ENCODE data around the gene GPRIN3. TPM values are rescaled to one million over a fixed set of nuclear protein-coding genes. Genes with fewer than 3 reads are reported as not detected.

Gene GPRIN3
- polyA plus RNA-seq, 1 donor (not counting 4 experiments of a cell fraction or from before 2014, with no cell fraction given), result not detected

DNA sequence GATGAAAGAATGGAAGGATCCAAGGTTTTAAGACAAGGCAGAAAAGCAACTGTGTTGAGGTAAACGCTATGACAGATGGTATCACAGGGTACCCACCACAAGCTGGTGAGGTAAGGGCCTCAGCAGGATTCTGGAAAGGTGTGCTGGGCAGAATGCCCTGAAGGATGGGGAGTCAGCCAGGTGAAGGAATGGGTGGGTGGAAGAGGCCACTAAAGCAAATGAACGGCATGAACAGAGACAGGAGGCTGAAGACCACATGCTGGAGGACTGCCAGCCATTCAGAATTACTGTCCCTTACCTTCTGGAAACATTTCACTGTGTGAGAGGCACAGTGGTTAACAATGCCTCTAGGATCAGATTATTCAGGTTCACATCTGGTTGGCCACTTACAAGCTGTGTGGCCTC lies 23.6 kb downstream of the GPRIN3 start:
- H3K4me2 ChIP-seq (ENCODE audit: control insufficient read depth, extremely low read depth, insufficient read depth, low read depth, low read length), result no peak overlapping the region
- no peaks in the 10 kb centered on the region for H4K20me1 ChIP-seq (ENCODE audit: control insufficient read depth, extremely low read depth, insufficient read depth, low read length)
- FAIRE-seq, result no peak
- H3K27me3 ChIP-seq (ENCODE audit: control insufficient read depth, extremely low read depth, insufficient read depth, low read length), result no peaks in the 10 kb centered on the region
- no peaks in the 10 kb centered on the region for H3K4me1 ChIP-seq (ENCODE audit: control insufficient read depth, extremely low read depth, insufficient read depth, low read length)
- no peaks in the 10 kb centered on the region for H3K79me2 ChIP-seq (ENCODE audit: control insufficient read depth, insufficient read depth, low read length)
- H3K9me1 ChIP-seq (ENCODE audit: control insufficient read depth, extremely low read depth, insufficient read depth, low read length), result no peaks in the 10 kb centered on the region
- dilution Hi-C loops (cut with MboI; ENCODE audit: extremely low pct_ligation_motif_present, low sequenced_read_pairs), result no loop called here
- H3K4me3 ChIP-seq (ENCODE audit: control insufficient read depth in 2 of 3, extremely low read depth in 1 of 3, insufficient read depth in 2 of 3, low read depth in 1 of 3, low read length in 3 of 3), result no peak overlapping the region
- DNase-seq (ENCODE audit: low read depth, low spot score), result no peak
- H3K27ac ChIP-seq (ENCODE audit: control insufficient read depth, insufficient read depth, low read length), result no peak overlapping the region
- H3K36me3 ChIP-seq (ENCODE audit: control insufficient read depth in 2 of 2, extremely low read depth in 1 of 2, insufficient read depth in 2 of 2, low read length in 2 of 2), result no peaks in the 10 kb centered on the region
- H2AFZ ChIP-seq (ENCODE audit: control insufficient read depth, low read length), result no peak overlapping the region
- TF ChIP-seq EZH2 (IDR thresholded peaks at IDR 0.05; ENCODE audit: low read length), result no peak
- TF ChIP-seq, protein P1, sequence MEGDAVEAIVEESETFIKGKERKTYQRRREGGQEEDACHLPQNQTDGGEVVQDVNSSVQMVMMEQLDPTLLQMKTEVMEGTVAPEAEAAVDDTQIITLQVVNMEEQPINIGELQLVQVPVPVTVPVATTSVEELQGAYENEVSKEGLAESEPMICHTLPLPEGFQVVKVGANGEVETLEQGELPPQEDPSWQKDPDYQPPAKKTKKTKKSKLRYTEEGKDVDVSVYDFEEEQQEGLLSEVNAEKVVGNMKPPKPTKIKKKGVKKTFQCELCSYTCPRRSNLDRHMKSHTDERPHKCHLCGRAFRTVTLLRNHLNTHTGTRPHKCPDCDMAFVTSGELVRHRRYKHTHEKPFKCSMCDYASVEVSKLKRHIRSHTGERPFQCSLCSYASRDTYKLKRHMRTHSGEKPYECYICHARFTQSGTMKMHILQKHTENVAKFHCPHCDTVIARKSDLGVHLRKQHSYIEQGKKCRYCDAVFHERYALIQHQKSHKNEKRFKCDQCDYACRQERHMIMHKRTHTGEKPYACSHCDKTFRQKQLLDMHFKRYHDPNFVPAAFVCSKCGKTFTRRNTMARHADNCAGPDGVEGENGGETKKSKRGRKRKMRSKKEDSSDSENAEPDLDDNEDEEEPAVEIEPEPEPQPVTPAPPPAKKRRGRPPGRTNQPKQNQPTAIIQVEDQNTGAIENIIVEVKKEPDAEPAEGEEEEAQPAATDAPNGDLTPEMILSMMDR (optimal IDR thresholded peaks at IDR 0.05 in 1 of 3, IDR thresholded peaks at IDR 0.05 in 1 of 3, conservative IDR thresholded peaks at IDR 0.05 in 1 of 3; ENCODE audit: extremely low read depth in 1 of 3, insufficient read depth in 2 of 3, low read length in 3 of 3), result no peak
- no peaks in the 10 kb centered on the region for H3K9me3 ChIP-seq (ENCODE audit: control insufficient read depth, low read depth, low read length)
- H3K9ac ChIP-seq (ENCODE audit: control insufficient read depth, extremely low read depth, insufficient read depth, low read length), result no peak overlapping the region

DNA sequence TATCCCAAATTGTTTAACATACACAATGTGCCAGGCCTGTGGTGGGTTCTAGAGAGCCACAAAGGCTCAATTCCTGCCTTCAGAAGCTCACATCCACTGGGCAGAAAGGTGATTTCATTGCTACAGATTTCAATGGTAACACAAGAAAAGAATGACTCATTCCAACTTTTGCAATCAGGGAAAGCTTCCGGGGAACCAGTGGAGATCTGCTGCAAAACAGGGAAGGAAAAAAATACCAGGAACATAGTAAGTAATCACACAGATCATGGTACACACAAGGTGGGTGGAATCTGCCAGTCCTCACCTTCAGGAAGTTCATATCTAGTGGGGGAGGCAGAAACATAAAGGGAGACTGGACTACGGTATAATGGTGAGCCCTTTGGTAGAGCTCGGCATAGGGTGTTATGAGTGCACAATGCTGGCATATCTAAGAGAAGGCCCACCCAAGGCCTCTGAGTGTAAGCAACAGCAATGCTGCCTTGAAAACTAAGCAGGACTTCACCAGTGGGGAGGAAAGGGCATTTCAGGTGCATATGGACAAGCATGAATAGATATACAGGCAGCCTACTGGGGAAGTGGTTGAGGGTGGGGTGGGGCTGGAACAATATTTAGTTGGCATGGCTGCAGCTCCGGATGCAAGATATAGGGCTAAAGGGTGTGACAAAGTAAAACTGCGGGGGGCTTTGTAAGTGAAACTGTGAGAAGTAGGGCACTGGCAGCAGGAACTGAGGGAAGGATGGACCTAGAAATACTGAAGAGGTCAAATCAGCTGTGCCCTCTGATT lies 24.2 kb downstream of the GPRIN3 start:
- no peak for TF ChIP-seq EZH2 (IDR thresholded peaks at IDR 0.05; ENCODE audit: low read length)
- TF ChIP-seq, protein P1 (optimal IDR thresholded peaks at IDR 0.05 in 1 of 3, IDR thresholded peaks at IDR 0.05 in 1 of 3, conservative IDR thresholded peaks at IDR 0.05 in 1 of 3; ENCODE audit: extremely low read depth in 1 of 3, insufficient read depth in 2 of 3, low read length in 3 of 3), result no peak
- no peaks in the 10 kb centered on the region for H3K9me1 ChIP-seq (ENCODE audit: control insufficient read depth, extremely low read depth, insufficient read depth, low read length)
- no peak overlapping the region for H3K27ac ChIP-seq (ENCODE audit: control insufficient read depth, insufficient read depth, low read length)
- no peaks in the 10 kb centered on the region for H3K79me2 ChIP-seq (ENCODE audit: control insufficient read depth, insufficient read depth, low read length)
- no peaks in the 10 kb centered on the region for H4K20me1 ChIP-seq (ENCODE audit: control insufficient read depth, extremely low read depth, insufficient read depth, low read length)
- H3K4me1 ChIP-seq (ENCODE audit: control insufficient read depth, extremely low read depth, insufficient read depth, low read length), result no peaks in the 10 kb centered on the region
- dilution Hi-C loops (cut with MboI; ENCODE audit: extremely low pct_ligation_motif_present, low sequenced_read_pairs), result no loop called here
- H3K27me3 ChIP-seq (ENCODE audit: control insufficient read depth, extremely low read depth, insufficient read depth, low read length), result no peaks in the 10 kb centered on the region
- no peak overlapping the region for H3K4me3 ChIP-seq (ENCODE audit: control insufficient read depth in 2 of 3, extremely low read depth in 1 of 3, insufficient read depth in 2 of 3, low read depth in 1 of 3, low read length in 3 of 3)
- no peak overlapping the region for H2AFZ ChIP-seq (ENCODE audit: control insufficient read depth, low read length)
- H3K36me3 ChIP-seq (ENCODE audit: control insufficient read depth in 2 of 2, extremely low read depth in 1 of 2, insufficient read depth in 2 of 2, low read length in 2 of 2), result no peaks in the 10 kb centered on the region
- no peaks in the 10 kb centered on the region for H3K9me3 ChIP-seq (ENCODE audit: control insufficient read depth, low read depth, low read length)
- no peak overlapping the region for H3K9ac ChIP-seq (ENCODE audit: control insufficient read depth, extremely low read depth, insufficient read depth, low read length)
- H3K4me2 ChIP-seq (ENCODE audit: control insufficient read depth, extremely low read depth, insufficient read depth, low read depth, low read length), result no peak overlapping the region
- no peak for FAIRE-seq
- no peak for DNase-seq (ENCODE audit: low read depth, low spot score)

All from keratinocyte (primary cell).